Caco-2 (cell line): ENCODE data around the gene HOXA7. TPM values are rescaled to one million over a fixed set of nuclear protein-coding genes. Genes with fewer than 3 reads are reported as not detected.

Source experiments
- BruUV-seq: library from RNA; stranded (reverse); fragments of 400-500 nt; replicated peaks from 2 replicates; lab custom pipeline; 2021; lab: Mats Ljungman, UMichigan
- CTCF ChIA-PET: fragments of 300-600 bp; sonication (Branson Sonifier 250); formaldehyde crosslinking; loops from one replicate; lab custom pipeline; 2022; ENCODE audit warnings: antibody characterized with exemption; lab: Charles Lee
- POLR2A ChIA-PET: fragments of 300-600 bp; sonication (Branson Sonifier 250); formaldehyde crosslinking; loops from one replicate; lab custom pipeline; 2022; ENCODE audit warnings: antibody characterized with exemption; lab: Charles Lee
- DNase-seq, 2 experiments: peaks; one replicate each; pipeline versions ENCODE4 v3.0.0 to v3.0.0-alpha.2; 2020 to 2022
- H3K27me3 ChIP-seq: replicated peaks from 2 replicates; pipeline ENCODE4 v1.6.0; 2011; ENCODE audit warnings: low read length; ENCODE audit not compliant: control insufficient read depth, insufficient read depth
- H3K36me3 ChIP-seq: 2 replicates; pipeline ENCODE4 v1.5.1; 2011; ENCODE audit warnings: low read length; ENCODE audit not compliant: control insufficient read depth, insufficient read depth
- H3K4me1 ChIP-seq: fragments of 250-450 bp; sonication (Bioruptor Pico); 2 replicates; pipeline ENCODE4 v1.5.1; 2020; ENCODE audit warnings: mild to moderate bottlenecking
- H3K4me3 ChIP-seq: 2 replicates; pipeline ENCODE4 v1.5.1; 2011; ENCODE audit warnings: low read depth, mild to moderate bottlenecking, control low read depth, low read length
- H3K9me3 ChIP-seq: fragments of 250-450 bp; sonication (Bioruptor Pico); 2 replicates; pipeline ENCODE4 v1.5.1; 2020; ENCODE audit warnings: mild to moderate bottlenecking, moderate library complexity
- H3K27ac Mint-ChIP-seq: one replicate; pipeline ENCODE4 v1.8.0; 2022; ENCODE audit warnings: mixed read lengths; ENCODE audit not compliant: unreplicated experiment
- H3K27me3 Mint-ChIP-seq: one replicate; pipeline ENCODE4 v1.8.0; 2022; ENCODE audit warnings: mixed read lengths; ENCODE audit not compliant: insufficient read depth, unreplicated experiment
- H3K36me3 Mint-ChIP-seq: one replicate; pipeline ENCODE4 v1.8.0; 2022; ENCODE audit warnings: mild to moderate bottlenecking, mixed read lengths; ENCODE audit not compliant: insufficient read depth, unreplicated experiment
- H3K4me1 Mint-ChIP-seq: one replicate; pipeline ENCODE4 v1.8.0; 2022; ENCODE audit warnings: low read depth, mixed read lengths; ENCODE audit not compliant: unreplicated experiment
- H3K4me3 Mint-ChIP-seq: one replicate; pipeline ENCODE4 v1.8.0; 2022; ENCODE audit warnings: mild to moderate bottlenecking, moderate library complexity, mixed read lengths; ENCODE audit not compliant: unreplicated experiment
- H3K9me3 Mint-ChIP-seq: one replicate; pipeline ENCODE4 v1.8.0; 2022; ENCODE audit warnings: mixed read lengths; ENCODE audit not compliant: unreplicated experiment
- CTCF ChIP-seq, 2 experiments: fragments of 200-600 bp in 1 of 2; IDR thresholded peaks; 1 replicate in 1 of 2; 2 replicates in 1 of 2; pipeline versions ENCODE4 v1.5.1 to v1.8.0; 2011 to 2022; ENCODE audit warnings: antibody characterized with exemption in 1 of 2, control low read depth in 1 of 2, inconsistent platforms in 1 of 2, low read depth in 1 of 2, low read length in 1 of 2, mild to moderate bottlenecking in 1 of 2, moderate library complexity in 1 of 2; ENCODE audit not compliant: insufficient read depth in 1 of 2, severe bottlenecking in 1 of 2, unreplicated experiment in 1 of 2
- intact Hi-C: fragments of 100-400 bp; cut with micrococcal nuclease; formaldehyde crosslinking; loops from one replicate; pipeline ENCODE4 v1.10.0; 2022; ENCODE audit not compliant: unreplicated experiment
- total RNA-seq: library from RNA; stranded (reverse); gene quantifications from 2 replicates; pipeline ENCODE4 v1.2.3, GENCODE V29; 2022

The HOXA7 gene
- total RNA-seq, 1 experiment from 2014 or later = 19.9 TPM

DNA sequence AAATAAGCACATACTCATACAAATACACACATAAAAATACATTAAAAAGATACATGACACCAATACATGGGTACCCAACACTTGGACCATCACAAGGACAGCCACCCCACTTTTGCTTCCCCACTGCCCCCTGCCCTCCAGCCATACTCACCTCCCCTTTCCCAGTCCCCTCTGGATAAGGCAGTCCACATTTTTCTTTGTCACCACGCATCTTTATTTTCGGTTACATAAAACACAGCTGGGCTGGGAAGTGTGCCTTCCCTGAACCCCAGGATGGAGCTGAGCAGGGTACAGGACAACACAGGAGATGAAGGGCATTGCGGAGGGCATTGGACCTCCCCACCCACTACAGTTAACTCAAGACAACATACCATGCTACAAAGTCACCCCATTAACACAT lies 2.9 kb downstream of the HOXA7 start:
- intact Hi-C loops = no loop called here
- CTCF ChIA-PET = no interaction called here
- Mint-ChIP-seq H3K4me3 (no peak overlapping the region), H3K27me3 (no peaks in the 10 kb centered on the region), H3K9me3 (no peaks in the 10 kb centered on the region), H3K36me3 (peaks cover 27% of the 10 kb centered on the region), H3K4me1 (no peaks in the 10 kb centered on the region), H3K27ac (no peak overlapping the region)
- DNase-seq = no peak
- TF ChIP-seq CTCF (IDR thresholded peaks at IDR 0.05; ENCODE audit: insufficient read depth in 1 of 2, low read depth in 1 of 2, low read length in 1 of 2, severe bottlenecking in 1 of 2, unreplicated experiment in 1 of 2) = no peak
- BruUV-seq = no TSS peak
- Histone ChIP-seq H3K36me3 (no peaks in the 10 kb centered on the region; the same call in 1 of the 2 replicates), H3K4me1 (peaks cover 16% of the 10 kb centered on the region), H3K4me3 (no peak overlapping the region), H3K9me3 (no peaks in the 10 kb centered on the region), H3K27me3 (no peaks in the 10 kb centered on the region)
- POLR2A ChIA-PET = no interaction called here

GRCh38 chr7:27152816-27153442 lies 3.5 kb downstream of the HOXA7 start:
- Histone ChIP-seq H3K36me3 (no peaks in the 10 kb centered on the region; the same call in 1 of the 2 replicates), H3K27me3 (no peaks in the 10 kb centered on the region), H3K4me1 (peaks cover 22% of the 10 kb centered on the region), H3K9me3 (no peaks in the 10 kb centered on the region), H3K4me3 (no peak overlapping the region)
- Mint-ChIP-seq H3K9me3 (no peaks in the 10 kb centered on the region), H3K27me3 (no peaks in the 10 kb centered on the region), H3K36me3 (peaks cover 27% of the 10 kb centered on the region), H3K4me3 (no peak overlapping the region), H3K27ac (no peak overlapping the region), H3K4me1 (no peaks in the 10 kb centered on the region)
- no peak for TF ChIP-seq CTCF (IDR thresholded peaks at IDR 0.05; ENCODE audit: insufficient read depth in 1 of 2, low read depth in 1 of 2, low read length in 1 of 2, severe bottlenecking in 1 of 2, unreplicated experiment in 1 of 2)
- ChIA-PET POLR2A (no interaction called here), CTCF (interaction anchor here (1.1 kb wide), 1 partner anchor 8 kb away, joined by 5 read pairs; no protein-coding TSS in a partner anchor)
- no TSS peak for BruUV-seq
- peak in 1 of 2 experiments; percentile 18 for DNase-seq
- intact Hi-C loops = no loop called here

- TF ChIP-seq CTCF (IDR thresholded peaks at IDR 0.05; ENCODE audit: insufficient read depth in 1 of 2, low read depth in 1 of 2, low read length in 1 of 2, severe bottlenecking in 1 of 2, unreplicated experiment in 1 of 2) = no peak
- Histone ChIP-seq H3K27me3 (no peaks in the 10 kb centered on the region), H3K36me3 (no peaks in the 10 kb centered on the region; the same call in 1 of the 2 replicates), H3K4me3 (peak within 1 kb of the TSS; percentile 68), H3K9me3 (no peaks in the 10 kb centered on the region), H3K4me1 (peaks cover 25% of the 10 kb centered on the region)
- no TSS peak for BruUV-seq
- ChIA-PET POLR2A (interaction anchor here (0.6 kb wide), 1 partner anchor 281 kb away, joined by 4 read pairs; no protein-coding TSS in a partner anchor), CTCF (interaction anchor here (0.6 to 1.1 kb wide), 4 partner anchors 9 to 469 kb away, joined by 3 to 5 read pairs (median 3); no protein-coding TSS in a partner anchor)
- Mint-ChIP-seq H3K4me1 (no peaks in the 10 kb centered on the region), H3K9me3 (no peaks in the 10 kb centered on the region), H3K36me3 (peaks cover 27% of the 10 kb centered on the region), H3K4me3 (peak within 1 kb of the TSS; percentile 94), H3K27me3 (no peaks in the 10 kb centered on the region), H3K27ac (peak within 1 kb of the TSS; percentile 82)
- peak in 1 of 2 experiments; percentile 24 for DNase-seq
- intact Hi-C loops = loop anchor here (1.0 kb wide), 1 partner anchor 9 kb away; no protein-coding TSS in a partner anchor
Measured at GRCh38 chr7:27151931-27152815, 4.3 kb downstream of the HOXA7 start, which contains the start of gene HOXA3. Gene HOXA3, minus strand, starts transcription at chr7:27152583. Its CDS starts 41,943 bp downstream, at chr7:27110640.
